Suppressor macrophage treated with lipopolysaccharide for 1 hour (primary cell): ENCODE data around the gene ZDHHC14.

Experiments
- DNase-seq, 3 donors: peaks; one replicate each; pipeline ENCODE4 v3.0.0-alpha.2; 2020 to 2022

Gene ZDHHC14

DNA sequence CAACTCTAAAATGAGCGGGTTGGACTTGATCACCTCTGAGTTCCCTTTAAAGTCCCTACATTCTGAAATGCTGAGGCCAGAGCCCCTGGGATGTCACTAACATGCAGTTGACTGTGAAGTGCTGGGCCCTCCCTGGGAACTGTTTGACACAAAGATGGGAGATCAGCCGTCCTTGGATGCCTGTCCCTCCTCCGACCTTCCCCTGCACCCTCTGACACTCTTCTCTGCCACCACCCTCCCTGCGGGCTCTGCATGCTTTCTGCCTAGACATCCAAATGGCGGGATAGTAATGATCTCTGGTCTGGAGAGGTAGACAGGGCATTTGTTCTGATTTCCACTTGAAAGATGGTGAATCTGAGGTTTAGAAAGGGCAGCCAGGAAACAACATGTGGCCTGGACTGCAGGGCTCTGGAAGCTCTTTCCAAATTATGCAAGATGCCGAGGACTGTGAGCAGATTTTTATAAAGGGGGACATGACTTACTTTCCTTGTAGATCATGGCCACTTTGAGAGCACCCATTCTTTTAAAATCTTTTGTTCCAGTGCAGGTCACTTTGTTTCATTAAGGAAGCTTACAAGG lies 113.2 kb downstream of the ZDHHC14 start:
- no peak for DNase-seq

DNA sequence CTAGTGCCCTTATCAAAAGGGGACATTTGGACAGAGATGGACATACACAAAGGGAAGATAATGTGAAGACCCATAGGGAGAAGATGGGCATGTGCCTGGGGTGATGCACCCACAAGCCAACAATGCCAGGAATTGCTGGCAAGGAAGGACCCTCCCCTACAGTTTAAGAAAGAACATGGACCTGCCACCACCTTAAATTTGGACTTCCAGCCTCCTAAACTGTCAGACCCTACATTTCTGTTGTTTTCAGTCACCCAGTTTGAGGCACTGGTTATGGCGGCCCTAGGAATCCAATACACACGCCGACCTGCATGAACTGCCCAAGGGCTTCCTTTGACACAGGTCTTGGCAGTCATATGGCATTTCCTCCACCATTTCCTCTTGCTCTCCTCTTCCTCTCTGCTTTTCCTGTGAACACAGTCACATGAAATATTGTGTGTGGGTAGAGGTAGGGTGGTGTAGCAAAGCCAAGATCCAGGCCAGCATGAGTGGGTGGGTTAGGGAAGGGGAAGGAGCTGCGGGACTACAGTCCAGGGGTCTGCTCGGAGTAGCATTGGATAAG lies 115.6 kb downstream of the ZDHHC14 start:
- DNase-seq, result no peak

DNA sequence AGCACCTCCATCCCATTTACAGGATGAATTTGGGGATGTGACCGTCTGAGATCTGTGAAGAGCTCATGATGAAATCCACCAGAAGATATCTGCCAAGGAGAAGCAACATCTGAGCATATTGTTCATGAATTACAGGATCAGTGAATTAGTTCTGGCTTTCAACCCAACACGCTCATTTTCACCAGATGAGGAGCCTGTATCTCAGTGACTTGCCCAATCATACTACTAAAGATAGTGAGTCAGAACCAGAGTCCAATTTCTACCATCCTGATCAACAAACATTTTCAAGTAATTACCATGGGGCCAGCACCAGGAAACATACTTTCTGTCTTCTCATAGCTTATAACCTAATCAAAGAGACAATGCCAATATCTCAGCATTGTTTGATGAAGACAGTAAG lies 116.6 kb downstream of the ZDHHC14 start:
- no peak for DNase-seq

DNA sequence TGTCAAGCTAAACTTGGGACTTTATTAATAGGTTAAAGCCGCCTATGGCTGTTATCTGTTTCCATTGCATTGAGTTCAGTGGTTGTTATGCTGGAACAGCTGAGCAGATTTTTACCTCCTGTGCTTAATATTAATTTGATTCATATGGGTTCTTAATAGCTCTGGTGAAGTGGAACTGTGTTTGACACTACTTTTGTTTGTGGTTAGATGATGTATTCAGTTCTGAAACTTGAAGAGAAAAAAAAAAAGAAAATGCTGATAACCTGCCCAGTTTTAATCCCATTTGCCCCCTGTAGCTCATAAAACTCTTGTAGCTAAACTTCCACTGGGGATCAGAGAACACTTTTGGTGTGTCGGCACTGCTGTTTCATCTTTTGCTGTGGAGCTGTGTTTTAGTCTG lies 117.8 kb downstream of the ZDHHC14 start:
- no peak for DNase-seq

DNA sequence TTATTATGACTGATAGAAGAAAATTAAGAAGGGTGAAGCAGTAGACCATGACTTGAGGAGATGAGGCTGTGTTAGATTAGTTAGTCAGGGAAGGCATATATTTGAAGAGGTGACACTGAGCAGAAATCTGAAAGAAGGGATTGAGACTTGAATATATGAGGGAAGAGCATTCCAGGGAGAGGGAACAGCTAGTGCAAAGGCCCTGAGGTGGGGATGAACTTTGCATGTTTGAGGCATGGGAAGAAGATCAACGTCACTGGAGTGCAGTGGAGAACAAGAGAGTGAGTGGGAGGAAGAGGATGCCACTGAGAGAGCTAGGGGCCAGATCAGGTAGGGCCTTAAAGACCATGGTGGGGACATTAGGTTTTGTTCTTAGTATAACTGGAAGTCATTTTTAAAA lies 119.0 kb downstream of the ZDHHC14 start:
- DNase-seq, result no peak

DNA sequence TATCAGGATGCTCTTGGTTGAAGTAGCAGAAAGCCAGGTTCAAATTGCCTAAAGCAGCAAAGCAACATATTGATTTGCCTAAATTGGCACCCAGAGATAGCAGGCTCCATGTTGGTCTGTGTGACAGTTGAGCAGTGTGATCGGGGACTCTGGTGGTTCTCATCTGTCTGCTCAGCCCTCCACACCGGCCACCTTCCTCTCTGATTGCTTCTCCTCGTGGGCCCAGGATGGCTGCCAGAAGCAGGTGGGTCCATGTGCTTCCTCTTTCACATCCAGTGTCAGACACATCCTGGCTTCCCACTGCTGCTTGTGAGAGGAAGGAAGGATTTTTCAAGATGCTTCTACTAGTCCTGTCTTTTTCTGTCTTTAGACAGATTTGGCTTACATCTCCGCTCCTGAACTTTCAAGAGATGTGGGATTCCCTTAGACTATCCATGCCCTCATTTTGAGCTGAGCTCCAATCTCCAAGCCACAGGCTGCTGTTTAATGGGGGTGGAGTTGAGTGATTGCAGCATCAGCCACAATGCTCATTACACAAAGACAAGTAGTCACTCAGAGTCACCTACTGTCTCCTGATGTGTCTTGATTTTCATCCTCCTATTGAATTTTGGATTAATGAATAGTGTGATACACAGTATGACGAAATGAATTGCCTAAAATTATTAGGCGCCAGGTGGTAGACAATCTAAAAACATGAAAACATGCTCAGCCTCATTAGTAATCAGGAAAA lies 122.2 kb downstream of the ZDHHC14 start:
- no peak for DNase-seq

DNA sequence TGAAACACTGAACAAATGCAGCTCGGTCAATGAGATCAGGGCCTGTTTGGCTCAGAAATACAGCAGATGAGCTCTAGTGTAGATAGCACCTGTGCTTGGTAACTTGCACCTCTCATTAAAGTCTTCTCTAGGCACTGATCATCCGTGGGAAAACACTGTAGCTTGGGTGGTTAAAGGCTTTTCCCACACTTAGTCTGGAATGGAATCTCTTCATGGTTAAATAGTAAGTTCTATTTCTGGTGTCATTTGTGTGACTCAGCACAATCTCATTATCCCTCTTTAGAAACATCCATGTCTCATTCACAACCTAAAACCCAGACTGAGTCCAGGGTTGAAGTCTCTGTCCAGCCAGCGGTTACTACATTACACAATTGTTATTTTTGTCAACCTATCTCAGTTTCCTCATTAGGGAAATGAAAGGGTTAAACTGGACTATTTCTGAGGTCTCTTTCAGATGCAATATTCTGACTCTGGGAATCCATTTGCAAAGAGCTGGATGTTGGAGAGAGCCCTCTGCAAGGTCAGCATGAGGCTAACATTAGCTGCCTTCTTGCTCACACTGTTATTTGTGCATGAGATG lies 125.0 kb downstream of the ZDHHC14 start:
- DNase-seq, result no peak

DNA sequence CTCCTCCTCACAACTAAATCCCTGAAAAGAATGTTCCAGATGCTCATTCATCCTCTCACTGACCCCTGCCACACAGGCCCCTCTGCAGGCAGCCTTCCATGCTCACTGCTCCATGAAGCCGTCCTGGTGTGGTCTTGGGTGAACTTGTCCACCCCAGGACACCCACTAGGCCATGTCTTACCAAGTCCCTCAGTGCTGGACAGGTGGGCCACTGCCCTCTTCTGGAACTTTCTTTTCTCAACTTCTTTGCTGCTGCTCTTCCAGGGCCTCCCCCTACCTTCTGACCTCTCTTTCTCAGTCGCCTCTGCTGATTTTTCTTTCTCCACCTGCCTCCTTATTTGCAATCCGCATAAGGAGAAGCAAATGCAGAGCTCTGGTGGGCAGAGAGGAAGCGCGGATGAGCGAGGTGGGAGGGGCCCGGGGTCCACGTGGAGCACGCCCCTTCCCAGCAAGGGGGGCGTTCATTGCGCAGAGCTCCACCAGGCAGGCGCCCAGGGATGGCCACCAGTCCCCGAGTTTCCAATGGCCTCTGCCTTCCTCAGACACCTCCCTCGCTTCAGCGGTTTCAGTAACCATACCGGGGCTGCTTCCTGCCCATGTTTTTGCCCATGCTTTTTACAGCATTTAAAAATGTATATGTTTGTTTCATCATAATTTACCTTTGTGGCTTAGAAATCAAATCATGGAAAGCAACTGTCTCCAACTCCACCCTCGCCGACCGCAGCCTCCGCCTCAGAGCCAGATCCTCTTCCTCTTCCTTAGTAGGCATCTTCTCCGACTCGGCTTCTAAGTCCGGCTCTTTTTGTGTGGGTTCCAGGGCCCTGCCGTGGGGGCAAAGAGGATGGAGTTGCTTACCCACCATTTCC lies 129.6 kb downstream of the ZDHHC14 start:
- DNase-seq, result peak; percentile 30 to 43 (median 42)

DNA sequence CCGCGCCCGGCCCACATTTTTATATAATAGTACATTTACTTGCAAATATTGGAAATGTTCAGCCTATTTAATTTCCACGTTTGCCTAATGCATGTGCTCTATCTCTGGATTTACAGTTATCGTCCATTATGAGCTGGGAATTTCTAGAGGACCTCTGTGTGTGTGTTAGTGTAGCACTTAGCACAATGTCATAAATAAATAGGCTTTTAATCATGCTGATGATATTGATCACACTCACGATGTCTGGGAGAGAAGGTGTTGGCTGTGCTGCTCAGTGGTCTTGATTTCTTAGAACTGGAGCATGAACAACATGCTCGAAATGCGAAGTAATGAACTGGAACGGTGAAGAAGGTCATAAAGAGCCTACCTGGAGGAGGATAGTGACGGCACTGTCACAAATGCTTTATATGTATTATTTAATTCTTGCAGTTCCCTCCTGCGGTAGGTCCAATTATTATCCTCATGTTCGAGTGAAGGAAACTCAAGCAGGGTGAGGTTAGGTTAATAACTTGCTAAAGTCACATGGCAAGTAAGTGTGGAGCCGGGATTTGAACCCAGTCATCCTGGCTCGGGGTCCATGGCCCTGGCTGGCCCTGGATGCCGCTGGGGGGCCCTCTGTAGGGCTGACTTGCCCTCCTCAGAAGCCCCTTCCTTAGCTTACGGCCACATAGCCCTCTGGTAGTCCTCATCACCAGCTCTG lies 130.8 kb downstream of the ZDHHC14 start:
- DNase-seq, result no peak

DNA sequence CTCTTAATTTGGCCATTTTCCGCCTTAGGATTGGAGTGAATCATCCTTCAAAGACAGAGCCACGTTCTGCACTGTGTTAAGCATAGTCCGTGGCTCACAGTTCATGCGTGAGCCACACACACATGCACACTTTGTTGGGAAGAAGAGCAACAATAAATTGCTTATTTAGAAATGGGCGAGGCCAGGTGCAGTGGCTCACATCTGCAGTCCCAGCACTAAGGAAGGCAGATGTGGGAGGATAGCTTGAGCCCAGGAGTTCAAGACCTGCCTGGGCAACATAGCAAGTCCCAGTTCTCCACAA lies 131.3 kb downstream of the ZDHHC14 start:
- no peak for DNase-seq

DNA sequence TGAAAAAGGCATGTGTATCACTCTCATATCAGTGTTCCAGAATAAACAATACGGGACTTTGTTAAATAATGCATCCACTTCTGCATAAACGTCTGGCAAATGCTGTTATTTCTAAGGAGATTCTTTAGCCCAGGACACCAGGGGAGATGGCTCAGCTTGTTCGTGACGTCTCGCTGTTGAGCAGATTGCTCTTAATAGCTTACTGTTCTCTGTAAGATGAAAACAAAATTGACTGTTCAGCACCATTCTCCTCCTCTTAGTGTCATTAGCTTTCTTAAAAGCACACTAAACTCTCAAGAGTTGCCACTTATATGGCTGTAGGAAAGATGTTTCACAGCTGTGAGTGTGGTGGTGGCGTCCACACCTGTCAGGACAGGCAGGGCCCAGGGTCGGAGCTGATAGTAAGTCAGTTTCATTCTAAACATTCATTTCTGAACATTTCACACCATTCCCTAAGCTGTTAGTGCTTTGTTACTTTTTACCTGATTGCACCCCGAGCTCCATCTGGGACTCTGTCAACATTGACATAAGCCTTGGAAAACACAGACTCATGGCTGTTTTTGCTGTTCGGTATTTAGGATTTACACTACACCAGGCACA lies 132.1 kb downstream of the ZDHHC14 start:
- no peak for DNase-seq

DNA sequence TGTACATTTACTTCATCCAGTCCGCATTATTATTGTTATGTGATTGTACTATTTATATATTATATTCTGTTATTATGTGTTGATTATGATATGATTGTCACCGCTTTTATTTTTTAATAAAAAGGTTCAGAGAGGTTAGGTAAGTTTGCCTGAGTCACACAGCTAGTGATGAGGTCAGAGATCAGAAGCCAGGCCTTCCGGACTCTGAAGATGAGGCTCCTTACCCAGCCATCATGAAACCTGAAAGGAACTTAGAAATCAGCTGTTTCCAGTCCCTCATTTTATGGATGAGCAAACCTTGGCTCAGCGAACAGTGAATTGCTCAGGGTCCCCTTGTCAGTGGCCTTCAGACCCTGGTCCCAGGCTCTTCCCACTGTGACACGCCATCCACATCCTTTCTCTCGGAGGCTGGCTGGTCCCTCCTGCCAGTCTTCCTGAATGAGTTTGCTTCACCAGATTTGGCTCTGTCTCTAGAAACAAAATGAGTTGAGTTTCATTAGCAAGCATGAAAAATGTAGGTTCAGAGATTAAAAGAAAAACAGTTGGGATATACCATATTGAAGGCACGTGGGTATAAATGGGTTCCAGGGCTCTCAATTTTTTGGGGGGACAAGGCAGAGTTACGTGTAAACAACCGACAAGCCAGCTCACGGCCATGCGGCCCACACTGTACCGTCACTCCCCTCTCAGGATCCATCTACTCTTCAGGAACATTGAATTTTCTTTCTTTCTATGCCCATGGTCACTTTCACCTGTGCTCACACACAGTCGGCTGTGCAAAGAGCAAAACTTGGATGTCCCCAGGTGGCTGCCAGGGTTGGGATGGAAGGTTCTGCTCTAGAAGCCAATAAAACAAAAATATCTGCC lies 132.9 kb downstream of the ZDHHC14 start:
- no peak for DNase-seq

DNA sequence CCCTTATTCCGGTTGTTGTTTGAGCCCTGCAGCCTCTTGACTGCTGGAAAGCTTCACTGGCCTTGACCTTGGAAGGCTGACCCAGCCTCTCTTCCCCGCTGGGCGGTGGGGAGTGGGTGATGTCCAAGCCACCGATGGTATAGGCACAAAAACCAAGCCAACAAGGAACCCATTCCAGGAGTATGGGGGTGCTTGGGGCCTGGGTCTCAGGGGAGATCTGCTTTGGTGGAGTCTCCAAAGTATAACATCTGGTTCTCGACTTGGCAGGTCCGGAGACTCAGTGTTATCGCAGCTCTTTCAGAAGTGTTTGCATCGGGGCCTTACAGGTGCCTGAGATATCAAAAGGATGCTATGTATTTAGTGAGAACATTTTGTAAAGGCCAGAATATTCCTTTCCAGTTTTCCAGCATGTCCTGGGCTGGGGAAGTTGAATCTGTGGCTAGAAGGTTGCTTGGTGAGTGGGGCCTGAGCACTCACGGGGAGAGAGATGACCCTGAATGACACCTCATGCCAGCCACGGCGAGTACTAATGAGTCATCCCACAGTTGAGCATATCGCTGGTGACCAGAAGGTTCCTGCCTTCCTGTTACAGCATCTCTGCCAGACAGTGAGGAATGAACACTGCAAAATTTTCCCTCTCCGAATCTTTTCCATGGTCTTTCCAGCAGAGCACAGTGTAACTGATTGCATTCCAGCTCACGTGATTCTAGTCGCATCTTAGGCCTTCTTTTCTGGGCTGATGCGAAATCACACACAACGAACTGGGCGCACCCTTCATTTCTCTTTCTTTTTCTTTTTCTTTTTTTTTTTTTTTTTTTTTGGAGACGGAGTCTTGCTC lies 133.9 kb downstream of the ZDHHC14 start:
- peak; percentile 65 to 79 (median 73) for DNase-seq

DNA sequence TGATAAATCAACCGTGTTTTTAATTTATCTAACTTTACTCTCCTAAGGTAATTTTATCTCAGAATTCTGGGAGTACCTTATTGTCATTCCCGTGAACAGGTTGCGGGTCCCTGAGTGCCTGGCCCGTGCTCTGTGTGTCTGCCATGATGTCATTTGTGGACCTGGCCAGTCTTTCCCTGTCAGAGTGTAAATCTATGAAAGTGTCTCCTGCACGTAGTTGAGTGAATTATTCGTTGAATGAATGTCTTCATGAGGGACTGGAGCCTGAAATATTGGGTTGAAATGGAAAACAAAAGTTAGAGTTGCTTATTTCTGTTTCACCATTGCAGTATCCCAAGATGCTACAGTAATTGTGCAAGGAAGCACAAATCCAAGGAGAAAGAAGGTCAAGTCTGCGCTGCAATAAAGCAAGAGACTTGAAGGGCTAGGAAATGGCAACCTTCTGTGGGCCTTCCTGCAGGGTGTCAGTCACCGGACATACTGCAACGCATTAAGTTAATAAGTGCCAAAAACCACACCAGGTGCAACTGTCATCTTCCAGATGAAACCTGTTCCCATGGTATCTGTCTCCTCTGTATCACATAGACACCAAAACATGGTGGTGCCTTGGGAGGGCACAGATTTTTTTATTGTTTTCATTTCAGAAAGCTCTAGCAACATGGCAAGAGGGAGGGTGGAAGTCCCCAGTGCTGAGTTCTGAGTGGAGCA lies 135.5 kb downstream of the ZDHHC14 start:
- DNase-seq, result no peak

DNA sequence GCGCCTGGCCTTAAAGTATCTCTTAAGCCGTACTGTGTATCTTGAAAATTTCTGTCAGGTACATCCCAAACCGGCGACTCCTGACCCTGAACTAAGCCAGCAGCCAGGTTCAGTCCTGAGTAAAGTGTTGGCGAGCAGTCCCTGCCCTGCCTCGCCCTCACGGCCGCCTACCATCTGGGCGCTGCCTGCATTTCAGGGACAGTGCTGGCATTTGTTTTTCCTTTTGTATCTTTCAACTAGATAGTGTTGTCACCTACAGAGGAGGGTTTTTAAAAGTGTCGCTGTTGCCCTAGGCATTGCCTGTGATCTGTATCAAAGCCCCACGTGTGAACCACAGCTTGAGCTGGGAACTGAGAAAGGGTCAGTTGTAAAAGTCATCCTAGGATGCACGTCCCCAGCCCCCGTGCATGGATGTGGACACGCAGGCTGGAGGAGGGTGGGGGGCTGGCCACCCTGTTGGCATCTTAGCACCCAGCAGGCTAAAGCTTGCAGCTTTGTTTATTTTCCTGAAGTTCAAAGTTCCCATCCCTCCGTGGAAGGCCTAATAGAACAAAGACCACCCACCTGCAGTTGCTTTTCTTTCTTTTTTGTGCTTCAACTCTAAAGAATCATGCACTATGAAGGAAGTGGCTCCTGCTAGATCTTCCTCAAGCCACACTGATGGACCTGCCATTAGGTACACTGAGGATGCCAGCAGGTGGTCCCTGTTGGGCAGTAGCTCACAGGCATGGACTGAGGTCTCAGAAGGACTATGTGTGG lies 136.8 kb downstream of the ZDHHC14 start:
- no peak for DNase-seq

DNA sequence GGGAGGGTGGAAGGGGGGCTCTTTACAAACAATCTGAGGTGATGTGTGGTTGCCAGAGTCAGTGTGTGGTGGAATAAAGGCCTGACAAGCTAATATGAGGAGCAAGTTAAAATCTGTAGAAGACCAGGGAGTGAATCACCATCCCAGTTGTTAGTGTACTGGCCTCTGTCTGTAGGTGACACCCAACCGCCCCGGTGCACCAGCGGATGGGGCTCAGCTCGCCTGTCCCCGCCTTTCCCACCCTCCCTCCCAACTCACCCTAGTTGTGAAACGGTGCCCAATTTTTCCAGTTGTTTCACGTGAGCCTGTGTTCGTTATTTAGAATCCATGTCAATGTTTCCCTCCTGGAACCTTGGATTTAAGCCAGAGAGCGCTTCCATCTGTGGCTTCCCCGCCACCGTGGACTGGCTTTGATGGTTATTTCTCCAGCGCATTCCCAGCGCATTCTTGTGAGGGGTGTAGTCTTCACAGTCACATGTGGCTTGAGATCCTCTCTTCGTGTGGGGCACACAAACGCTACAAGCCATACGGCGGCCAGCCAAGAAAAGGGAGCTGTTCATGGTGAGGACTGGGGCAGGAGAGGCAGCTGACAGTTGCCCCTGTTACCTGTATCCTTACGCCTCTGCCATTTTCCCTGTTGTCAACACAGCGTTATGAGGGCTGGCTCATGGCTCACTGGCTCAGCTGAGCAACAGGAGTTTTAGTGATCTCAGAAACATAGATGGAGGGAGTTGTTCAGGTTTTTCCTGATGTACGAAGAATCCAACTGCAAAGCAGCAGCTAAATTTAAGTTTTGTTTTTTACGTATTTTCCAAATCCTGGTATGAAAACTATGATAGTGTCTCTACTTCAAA lies 137.6 kb downstream of the ZDHHC14 start:
- no peak for DNase-seq

DNA sequence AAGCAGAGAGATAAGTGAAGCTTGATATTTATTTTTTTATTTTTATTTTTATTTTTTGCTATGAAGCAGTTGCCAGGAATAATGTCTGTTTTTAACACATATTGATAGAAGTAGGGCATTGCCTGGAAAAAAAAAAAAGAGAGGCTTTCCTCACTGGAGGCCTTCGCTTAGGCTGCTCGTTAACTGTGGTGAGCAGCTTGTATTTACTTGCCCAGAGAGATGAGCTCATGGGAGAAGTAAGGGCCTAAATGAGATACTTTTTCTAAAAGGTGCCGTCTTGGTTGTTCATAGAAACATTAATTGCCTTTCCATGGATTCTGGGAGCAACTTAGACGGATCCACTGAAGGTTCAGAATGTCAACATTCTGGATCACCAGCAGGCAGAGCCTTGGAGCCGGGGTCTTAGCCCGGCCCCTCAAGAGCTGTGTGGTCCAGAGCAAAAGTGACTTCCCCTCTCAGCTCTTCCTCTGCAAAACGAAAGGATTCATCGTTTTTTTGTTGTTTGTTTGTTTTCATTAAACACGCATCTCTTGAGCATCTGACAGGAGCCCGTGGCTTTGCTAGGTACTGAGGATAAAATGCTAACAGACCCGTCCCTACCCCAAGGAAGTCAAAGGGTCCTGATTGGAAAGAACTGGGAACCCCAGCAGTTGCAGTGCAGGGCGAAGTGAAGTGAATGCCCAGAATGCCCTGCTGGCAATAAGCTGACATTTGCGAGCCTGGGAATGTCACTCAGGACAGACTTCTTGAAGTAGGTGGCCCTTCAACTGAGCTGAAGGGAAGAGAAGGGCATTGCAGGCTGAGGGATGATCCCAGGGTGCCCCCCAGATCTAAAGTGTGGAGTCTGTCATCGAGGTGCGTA lies 138.5 kb downstream of the ZDHHC14 start:
- no peak for DNase-seq
